ENCODE data around the gene ST6GALNAC6. TPM values are rescaled to one million over a fixed set of nuclear protein-coding genes. Genes with fewer than 3 reads are reported as not detected.

The ST6GALNAC6 gene
- total RNA-seq, result 100 to 1,000 TPM; 222 to 302 TPM
- long read RNA-seq, transcript ST6GALNAC6-204 (6 exons, 2,406 nt), result minor isoform, 15 of 483 reads
- long read RNA-seq, transcript ST6GALNAC6-216 (6 exons, 2,396 nt), result major isoform, 404 of 483 reads
- long read RNA-seq, partial matches to known transcripts, result 6 of 483 reads
- long read RNA-seq, other reads (novel, unspliced or antisense), result 47 of 483 reads

- intact Hi-C loops (cut with DNase I, micrococcal nuclease), result no loop called here
- peak; percentile 66 to 80 for DNase-seq
- ATAC-seq, result peak; percentile 70
These were observed at the start of gene ST6GALNAC6 for GRCh38 chr9:127899128-127899943. Gene ST6GALNAC6, minus strand, starts transcription at chr9:127899603. Its CDS starts 1,622 bp downstream, at chr9:127897981.

- intact Hi-C loops (cut with DNase I, micrococcal nuclease), result loop anchor here in 1 of 2 donors (10.0 kb wide), 1 partner anchor 167 kb away; no protein-coding TSS in a partner anchor
- no peak for DNase-seq
- no peak for ATAC-seq
These were observed 48.7 kb upstream of the ST6GALNAC6 start for GRCh38 chr9:127947841-127948710.

GRCh38 chr9:127946728-127947127, 47.3 kb upstream of the ST6GALNAC6 start:
- no peak for DNase-seq
- ATAC-seq, result no peak
- intact Hi-C loops (cut with DNase I, micrococcal nuclease), result loop anchor here in 1 of 2 donors (10.0 kb wide), 1 partner anchor 168 kb away; no protein-coding TSS in a partner anchor

GRCh38 chr9:127945942-127946341, 46.5 kb upstream of the ST6GALNAC6 start:
- ATAC-seq (no peak), DNase-seq (no peak)
- intact Hi-C loops (cut with DNase I, micrococcal nuclease), result loop anchor here in 1 of 2 donors (2.0 to 10.0 kb wide), 2 partner anchors 89 to 169 kb away; no protein-coding TSS in a partner anchor

GRCh38 chr9:127945338-127945737, 45.9 kb upstream of the ST6GALNAC6 start:
- intact Hi-C loops (cut with DNase I, micrococcal nuclease), result loop anchor here in 1 of 2 donors (2.0 to 10.0 kb wide), 2 partner anchors 89 to 169 kb away; no protein-coding TSS in a partner anchor
- no peak for ATAC-seq

GRCh38 chr9:127944586-127945218, 45.3 kb upstream of the ST6GALNAC6 start:
- intact Hi-C loops (cut with DNase I, micrococcal nuclease), result loop anchor here (2.0 to 10.0 kb wide), 3 partner anchors 90 to 170 kb away; no protein-coding TSS in a partner anchor
- ATAC-seq (no peak), DNase-seq (no peak)

More at GRCh38 chr9:127945338-127945737, 45.9 kb upstream of the ST6GALNAC6 start:
- DNase-seq, result no peak

- peak; percentile 84 to 88 for DNase-seq
- peak; percentile 81 for ATAC-seq
- intact Hi-C loops (cut with DNase I, micrococcal nuclease), result loop anchor here (2.0 to 10.0 kb wide), 3 partner anchors 91 to 171 kb away; no protein-coding TSS in a partner anchor
These were observed 44.3 kb upstream of the ST6GALNAC6 start for GRCh38 chr9:127943731-127944144.

- ATAC-seq (no peak), DNase-seq (no peak)
- intact Hi-C loops (cut with DNase I, micrococcal nuclease), result loop anchor here (5.0 to 10.0 kb wide), 2 partner anchors 94 to 172 kb away; no protein-coding TSS in a partner anchor
These were observed 43.7 kb upstream of the ST6GALNAC6 start for GRCh38 chr9:127943011-127943662.

- ATAC-seq, result peak; percentile 40
- intact Hi-C loops (cut with DNase I, micrococcal nuclease), result loop anchor here (5.0 to 10.0 kb wide), 2 partner anchors 95 to 172 kb away; no protein-coding TSS in a partner anchor
- DNase-seq, result peak in 1 of 2 donors; percentile 64
These were observed 43.0 kb upstream of the ST6GALNAC6 start for GRCh38 chr9:127942216-127943010.

GRCh38 chr9:127941961-127942215, 42.5 kb upstream of the ST6GALNAC6 start:
- intact Hi-C loops (cut with DNase I, micrococcal nuclease), result loop anchor here (5.0 to 10.0 kb wide), 2 partner anchors 95 to 173 kb away; no protein-coding TSS in a partner anchor
- DNase-seq (no peak), ATAC-seq (no peak)

- intact Hi-C loops (cut with DNase I, micrococcal nuclease), result loop anchor here (5.0 to 10.0 kb wide), 2 partner anchors 96 to 173 kb away; no protein-coding TSS in a partner anchor
- no peak for DNase-seq
- no peak for ATAC-seq
These were observed 41.9 kb upstream of the ST6GALNAC6 start for GRCh38 chr9:127941062-127941960.

GRCh38 chr9:127940593-127940992, 41.2 kb upstream of the ST6GALNAC6 start:
- DNase-seq, result no peak
- no peak for ATAC-seq
- intact Hi-C loops (cut with DNase I, micrococcal nuclease), result loop anchor here (5.0 to 10.0 kb wide), 2 partner anchors 97 to 174 kb away; no protein-coding TSS in a partner anchor

GRCh38 chr9:127938298-127938690, 38.9 kb upstream of the ST6GALNAC6 start:
- ATAC-seq (peak; percentile 25), DNase-seq (peak in 1 of 2 donors; percentile 41)
- intact Hi-C loops (cut with DNase I, micrococcal nuclease), result no loop called here

GRCh38 chr9:127937388-127938297, 38.2 kb upstream of the ST6GALNAC6 start, which contains the start of gene DPM2:
Gene DPM2, minus strand, starts transcription at chr9:127937854. Its CDS starts 34 bp downstream, at chr9:127937820.
- peak; percentile 86 for ATAC-seq

GRCh38 chr9:127937056-127937387, 37.6 kb upstream of the ST6GALNAC6 start:
- intact Hi-C loops (cut with DNase I, micrococcal nuclease), result no loop called here
- DNase-seq (no peak), ATAC-seq (no peak)

More at GRCh38 chr9:127937388-127938297, 38.2 kb upstream of the ST6GALNAC6 start, which contains the start of gene DPM2:
- DNase-seq, result peak; percentile 83 to 88
- intact Hi-C loops (cut with DNase I, micrococcal nuclease), result no loop called here

All from left colon (tissue), 2 donors.